DND-41 (cell line): ENCODE results near the gene GPR17.

Experiments used
- ATAC-seq: fragments of 200-7000 bp; cut with Tn5 transposase; 3 replicates; pipeline ENCODE4 v1.9.1; 2021; ENCODE audit warnings: low read depth; ENCODE audit not compliant: insufficient read depth
- DNase-seq: peaks from one replicate; pipeline ENCODE4 v3.0.0-alpha.2; 2020
- H2AFZ ChIP-seq: 2 replicates; pipeline ENCODE4 v1.6.0; 2012; ENCODE audit warnings: low read depth, low read length
- H3K27ac ChIP-seq: 2 replicates; pipeline ENCODE4 v1.5.1; 2012; ENCODE audit warnings: low read length, inconsistent platforms
- H3K27me3 ChIP-seq: fragments of 200-600 bp; sonication (generic); 2 replicates; pipeline ENCODE4 v1.6.0; 2012; ENCODE audit warnings: low read length, mild to moderate bottlenecking, inconsistent platforms; ENCODE audit not compliant: insufficient read depth, poor library complexity
- H3K36me3 ChIP-seq: 2 replicates; pipeline ENCODE4 v1.5.1; 2012; ENCODE audit warnings: low read length, inconsistent platforms; ENCODE audit not compliant: insufficient read depth
- H3K4me1 ChIP-seq: 2 replicates; pipeline ENCODE4 v1.5.1; 2012; ENCODE audit warnings: mild to moderate bottlenecking, low read length; ENCODE audit not compliant: insufficient read depth
- H3K4me2 ChIP-seq: 2 replicates; pipeline ENCODE4 v1.6.0; 2012; ENCODE audit warnings: mild to moderate bottlenecking, moderate library complexity, low read length, inconsistent platforms; ENCODE audit not compliant: insufficient read depth
- H3K4me3 ChIP-seq, 2 experiments: fragments of 200-600 bp in 1 of 2; shearing (Covaris generic) in 1 of 2; 2 replicates each; pipeline ENCODE4 v1.5.1; 2012 to 2016; ENCODE audit warnings: inconsistent platforms in 2 of 2, low read length in 2 of 2, mild to moderate bottlenecking in 2 of 2, low read depth in 1 of 2, moderate library complexity in 1 of 2
- H3K79me2 ChIP-seq: 2 replicates; pipeline ENCODE4 v1.6.0; 2012; ENCODE audit warnings: low read length, inconsistent platforms; ENCODE audit not compliant: insufficient read depth
- H3K9ac ChIP-seq: 2 replicates; pipeline ENCODE4 v1.6.0; 2012; ENCODE audit warnings: low read depth, mild to moderate bottlenecking, inconsistent platforms, low read length, moderate library complexity
- H3K9me3 ChIP-seq: 2 replicates; pipeline ENCODE4 v1.5.1; 2012; ENCODE audit warnings: low read length, moderate library complexity, mild to moderate bottlenecking, inconsistent platforms; ENCODE audit not compliant: insufficient read depth, severe bottlenecking
- H4K20me1 ChIP-seq: 2 replicates; pipeline ENCODE4 v1.6.0; 2012; ENCODE audit warnings: low read length; ENCODE audit not compliant: insufficient read depth
- CTCF ChIP-seq: IDR thresholded peaks from 2 replicates; pipeline ENCODE4 v1.5.1; 2012; ENCODE audit warnings: borderline replicate concordance, low read length, moderate library complexity, mild to moderate bottlenecking; ENCODE audit not compliant: poor library complexity, severe bottlenecking; ENCODE audit errors: extremely low read depth
- EZH2 ChIP-seq: IDR thresholded peaks from 3 replicates; pipeline ENCODE4 v1.6.1; 2012; ENCODE audit warnings: borderline replicate concordance, low read depth, mild to moderate bottlenecking, moderate library complexity, low read length, inconsistent platforms; ENCODE audit not compliant: severe bottlenecking

The GPR17 gene

GRCh38 chr2:127610561-127610960 lies 35.4 kb upstream of the GPR17 start:
- no peak overlapping the region for H3K9ac ChIP-seq
- no peak for ATAC-seq
- H3K27me3 ChIP-seq, result no peaks in the 10 kb centered on the region
- peaks cover 69% of the 10 kb centered on the region for H3K36me3 ChIP-seq
- peaks cover 55% of the 10 kb centered on the region for H3K79me2 ChIP-seq
- no peak for DNase-seq
- H3K4me1 ChIP-seq, result peaks cover 100% of the 10 kb centered on the region
- H2AFZ ChIP-seq, result no peak overlapping the region
- no peak overlapping the region for H3K4me2 ChIP-seq
- TF ChIP-seq CTCF (no peak), EZH2 (no peak)
- H4K20me1 ChIP-seq, result no peaks in the 10 kb centered on the region
- H3K27ac ChIP-seq, result peak overlapping the region; percentile 97
- no peak overlapping the region for H3K4me3 ChIP-seq
- peaks cover 22% of the 10 kb centered on the region for H3K9me3 ChIP-seq

GRCh38 chr2:127611076-127611925 lies 34.7 kb upstream of the GPR17 start:
- Histone ChIP-seq H3K4me2 (no peak overlapping the region), H3K27me3 (no peaks in the 10 kb centered on the region), H3K4me1 (peaks cover 100% of the 10 kb centered on the region), H4K20me1 (no peaks in the 10 kb centered on the region), H3K9ac (peak overlapping the region; percentile 9; the same call in 1 of the 2 replicates), H2AFZ (no peak overlapping the region), H3K9me3 (peaks cover 22% of the 10 kb centered on the region), H3K79me2 (peaks cover 49% of the 10 kb centered on the region), H3K27ac (peak overlapping the region; percentile 97), H3K36me3 (peaks cover 67% of the 10 kb centered on the region), H3K4me3 (no peak overlapping the region)
- DNase-seq (peak; percentile 56), ATAC-seq (no peak)
- TF ChIP-seq CTCF, result no peak
- TF ChIP-seq EZH2, result no peak

- peaks cover 22% of the 10 kb centered on the region for H3K9me3 ChIP-seq
- H3K4me2 ChIP-seq, result no peak overlapping the region
- TF ChIP-seq EZH2, result no peak
- TF ChIP-seq CTCF, result no peak
- DNase-seq (peak; percentile 4), ATAC-seq (no peak)
- H3K4me1 ChIP-seq, result peaks cover 100% of the 10 kb centered on the region
- H3K36me3 ChIP-seq, result peaks cover 61% of the 10 kb centered on the region
- peak overlapping the region in 1 of 2 experiments; percentile 5; a peak in 1 of 4 replicates for H3K4me3 ChIP-seq
- peaks cover 40% of the 10 kb centered on the region for H3K79me2 ChIP-seq
- peak overlapping the region; percentile 9; the same call in 1 of the 2 replicates for H3K9ac ChIP-seq
- H3K27me3 ChIP-seq, result no peaks in the 10 kb centered on the region
- H3K27ac ChIP-seq, result peak overlapping the region; percentile 97
- H2AFZ ChIP-seq, result no peak overlapping the region
- H4K20me1 ChIP-seq, result no peaks in the 10 kb centered on the region
Observed at GRCh38 chr2:127612111-127612822, 33.7 kb upstream of the GPR17 start.
